Caco-2 (cell line): ENCODE data around the gene POLR2C. TPM values are rescaled to one million over a fixed set of nuclear protein-coding genes. Genes with fewer than 3 reads are reported as not detected.

ENCODE experiments used
- BruUV-seq: library from RNA; stranded (reverse); fragments of 400-500 nt; replicated peaks from 2 replicates; lab custom pipeline; 2021; lab: Mats Ljungman, UMichigan
- CTCF ChIA-PET: fragments of 300-600 bp; sonication (Branson Sonifier 250); formaldehyde crosslinking; loops from one replicate; lab custom pipeline; 2022; ENCODE audit warnings: antibody characterized with exemption; lab: Charles Lee
- POLR2A ChIA-PET: fragments of 300-600 bp; sonication (Branson Sonifier 250); formaldehyde crosslinking; loops from one replicate; lab custom pipeline; 2022; ENCODE audit warnings: antibody characterized with exemption; lab: Charles Lee
- DNase-seq, 2 experiments: peaks; one replicate each; pipeline versions ENCODE4 v3.0.0 to v3.0.0-alpha.2; 2020 to 2022
- H3K27me3 ChIP-seq: replicated peaks from 2 replicates; pipeline ENCODE4 v1.6.0; 2011; ENCODE audit warnings: low read length; ENCODE audit not compliant: control insufficient read depth, insufficient read depth
- H3K36me3 ChIP-seq: 2 replicates; pipeline ENCODE4 v1.5.1; 2011; ENCODE audit warnings: low read length; ENCODE audit not compliant: control insufficient read depth, insufficient read depth
- H3K4me1 ChIP-seq: fragments of 250-450 bp; sonication (Bioruptor Pico); 2 replicates; pipeline ENCODE4 v1.5.1; 2020; ENCODE audit warnings: mild to moderate bottlenecking
- H3K4me3 ChIP-seq: 2 replicates; pipeline ENCODE4 v1.5.1; 2011; ENCODE audit warnings: low read depth, mild to moderate bottlenecking, control low read depth, low read length
- H3K9me3 ChIP-seq: fragments of 250-450 bp; sonication (Bioruptor Pico); 2 replicates; pipeline ENCODE4 v1.5.1; 2020; ENCODE audit warnings: mild to moderate bottlenecking, moderate library complexity
- H3K27ac Mint-ChIP-seq: one replicate; pipeline ENCODE4 v1.8.0; 2022; ENCODE audit warnings: mixed read lengths; ENCODE audit not compliant: unreplicated experiment
- H3K27me3 Mint-ChIP-seq: one replicate; pipeline ENCODE4 v1.8.0; 2022; ENCODE audit warnings: mixed read lengths; ENCODE audit not compliant: insufficient read depth, unreplicated experiment
- H3K36me3 Mint-ChIP-seq: one replicate; pipeline ENCODE4 v1.8.0; 2022; ENCODE audit warnings: mild to moderate bottlenecking, mixed read lengths; ENCODE audit not compliant: insufficient read depth, unreplicated experiment
- H3K4me1 Mint-ChIP-seq: one replicate; pipeline ENCODE4 v1.8.0; 2022; ENCODE audit warnings: low read depth, mixed read lengths; ENCODE audit not compliant: unreplicated experiment
- H3K4me3 Mint-ChIP-seq: one replicate; pipeline ENCODE4 v1.8.0; 2022; ENCODE audit warnings: mild to moderate bottlenecking, moderate library complexity, mixed read lengths; ENCODE audit not compliant: unreplicated experiment
- H3K9me3 Mint-ChIP-seq: one replicate; pipeline ENCODE4 v1.8.0; 2022; ENCODE audit warnings: mixed read lengths; ENCODE audit not compliant: unreplicated experiment
- intact Hi-C: fragments of 100-400 bp; cut with micrococcal nuclease; formaldehyde crosslinking; loops from one replicate; pipeline ENCODE4 v1.10.0; 2022; ENCODE audit not compliant: unreplicated experiment
- total RNA-seq: library from RNA; stranded (reverse); gene quantifications from 2 replicates; pipeline ENCODE4 v1.2.3, GENCODE V29; 2022
- TF ChIP-seq, protein P1 (sequence below), 2 experiments: fragments of 200-600 bp in 1 of 2; IDR thresholded peaks; 1 replicate in 1 of 2; 2 replicates in 1 of 2; pipeline versions ENCODE4 v1.5.1 to v1.8.0; 2011 to 2022; ENCODE audit warnings: antibody characterized with exemption in 1 of 2, control low read depth in 1 of 2, inconsistent platforms in 1 of 2, low read depth in 1 of 2, low read length in 1 of 2, mild to moderate bottlenecking in 1 of 2, moderate library complexity in 1 of 2; ENCODE audit not compliant: insufficient read depth in 1 of 2, severe bottlenecking in 1 of 2, unreplicated experiment in 1 of 2

Gene POLR2C
- total RNA-seq, 1 experiment from 2014 or later = 100 TPM

DNA sequence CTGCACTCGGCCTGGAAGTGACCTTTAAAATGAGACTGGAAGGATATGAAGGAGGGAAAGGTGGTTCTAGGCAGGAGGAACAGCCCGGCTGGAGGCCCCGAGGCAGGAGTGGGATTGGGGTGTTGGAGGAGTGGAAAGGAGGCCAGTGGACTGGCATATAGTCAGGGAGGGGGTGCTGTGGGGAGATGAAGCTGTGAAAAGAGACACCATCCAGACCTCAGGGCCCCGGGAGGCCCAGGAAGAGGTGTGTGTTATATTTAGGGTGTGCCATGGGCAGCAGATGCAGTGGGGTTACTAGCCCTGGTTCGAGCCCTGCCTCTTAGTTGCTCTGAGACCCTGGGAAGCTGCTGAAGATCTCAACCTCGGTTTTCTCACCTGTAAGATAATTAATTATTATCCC, 42.7 kb downstream of the POLR2C start:
- no TSS peak for BruUV-seq
- Mint-ChIP-seq H3K4me3 (no peak overlapping the region), H3K9me3 (no peaks in the 10 kb centered on the region), H3K4me1 (peaks cover 10% of the 10 kb centered on the region), H3K27me3 (no peaks in the 10 kb centered on the region), H3K36me3 (no peaks in the 10 kb centered on the region), H3K27ac (no peak overlapping the region)
- intact Hi-C loops = no loop called here
- H3K36me3 ChIP-seq = no peaks in the 10 kb centered on the region
- TF ChIP-seq, protein P1, sequence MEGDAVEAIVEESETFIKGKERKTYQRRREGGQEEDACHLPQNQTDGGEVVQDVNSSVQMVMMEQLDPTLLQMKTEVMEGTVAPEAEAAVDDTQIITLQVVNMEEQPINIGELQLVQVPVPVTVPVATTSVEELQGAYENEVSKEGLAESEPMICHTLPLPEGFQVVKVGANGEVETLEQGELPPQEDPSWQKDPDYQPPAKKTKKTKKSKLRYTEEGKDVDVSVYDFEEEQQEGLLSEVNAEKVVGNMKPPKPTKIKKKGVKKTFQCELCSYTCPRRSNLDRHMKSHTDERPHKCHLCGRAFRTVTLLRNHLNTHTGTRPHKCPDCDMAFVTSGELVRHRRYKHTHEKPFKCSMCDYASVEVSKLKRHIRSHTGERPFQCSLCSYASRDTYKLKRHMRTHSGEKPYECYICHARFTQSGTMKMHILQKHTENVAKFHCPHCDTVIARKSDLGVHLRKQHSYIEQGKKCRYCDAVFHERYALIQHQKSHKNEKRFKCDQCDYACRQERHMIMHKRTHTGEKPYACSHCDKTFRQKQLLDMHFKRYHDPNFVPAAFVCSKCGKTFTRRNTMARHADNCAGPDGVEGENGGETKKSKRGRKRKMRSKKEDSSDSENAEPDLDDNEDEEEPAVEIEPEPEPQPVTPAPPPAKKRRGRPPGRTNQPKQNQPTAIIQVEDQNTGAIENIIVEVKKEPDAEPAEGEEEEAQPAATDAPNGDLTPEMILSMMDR (IDR thresholded peaks at IDR 0.05; ENCODE audit: insufficient read depth in 1 of 2, low read depth in 1 of 2, low read length in 1 of 2, severe bottlenecking in 1 of 2, unreplicated experiment in 1 of 2) = no peak
- H3K9me3 ChIP-seq = no peaks in the 10 kb centered on the region
- DNase-seq = no peak
- H3K4me1 ChIP-seq = peaks cover 6% of the 10 kb centered on the region
- CTCF ChIA-PET = interaction anchor here (0.7 kb wide), 1 partner anchor 10 kb away, joined by 7 read pairs; no protein-coding TSS in a partner anchor
- H3K27me3 ChIP-seq = no peaks in the 10 kb centered on the region
- H3K4me3 ChIP-seq = no peak overlapping the region
- POLR2A ChIA-PET = no interaction called here

DNA sequence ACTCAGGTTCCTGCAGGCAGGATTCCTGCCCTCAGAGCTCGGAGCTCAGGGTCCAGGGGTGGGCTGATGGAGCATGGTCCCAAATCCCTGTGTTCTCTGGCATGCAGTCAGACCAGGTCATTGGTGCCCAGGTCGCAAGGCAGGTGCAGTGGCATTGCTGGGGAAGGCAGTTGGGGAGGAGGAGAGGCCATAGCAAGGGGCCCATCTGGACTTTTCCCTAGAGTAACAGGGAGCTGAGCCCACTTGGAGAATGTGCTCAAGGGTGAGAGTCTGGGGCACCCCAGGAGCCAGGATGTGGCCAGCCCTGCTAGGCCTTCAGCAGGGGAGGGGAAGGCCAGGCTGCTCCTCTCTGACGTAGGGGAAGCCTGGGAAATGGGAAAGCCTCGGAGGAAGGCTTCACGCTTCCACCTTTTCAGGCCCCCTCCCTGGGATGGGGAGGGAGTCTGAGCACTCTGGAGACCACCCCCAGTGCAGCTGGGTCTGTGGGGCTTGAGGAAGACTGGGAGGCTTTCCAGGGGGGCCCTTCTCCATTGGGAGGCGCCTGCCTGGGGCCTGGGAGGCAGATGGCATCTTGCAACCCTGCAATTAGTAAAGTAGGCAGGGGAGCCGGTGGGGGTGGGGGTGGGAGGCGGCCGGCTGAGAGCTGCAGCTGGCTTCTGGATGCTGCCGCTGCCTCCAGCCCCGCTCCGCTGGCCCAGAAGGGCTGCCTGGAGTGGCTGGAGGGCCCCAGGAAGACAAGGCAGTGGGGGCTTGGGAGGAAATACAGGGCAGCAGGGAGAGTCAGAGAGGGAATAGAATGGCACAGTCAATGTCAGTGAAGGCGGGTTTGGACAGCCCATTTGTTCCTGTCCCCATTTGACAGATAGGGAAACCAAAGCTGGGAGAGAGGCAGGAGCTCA, 44.9 kb downstream of the POLR2C start:
- no peaks in the 10 kb centered on the region for H3K9me3 ChIP-seq
- ChIA-PET POLR2A (no interaction called here), CTCF (no interaction called here)
- peaks cover 11% of the 10 kb centered on the region for H3K4me1 ChIP-seq
- no peaks in the 10 kb centered on the region for H3K36me3 ChIP-seq
- H3K9me3 Mint-ChIP-seq = no peaks in the 10 kb centered on the region
- H3K4me3 Mint-ChIP-seq = no peak overlapping the region
- no peak for DNase-seq
- H3K27me3 ChIP-seq = no peaks in the 10 kb centered on the region
- TF ChIP-seq, protein P1 (IDR thresholded peaks at IDR 0.05; ENCODE audit: insufficient read depth in 1 of 2, low read depth in 1 of 2, low read length in 1 of 2, severe bottlenecking in 1 of 2, unreplicated experiment in 1 of 2) = no peak
- H3K4me3 ChIP-seq = no peak overlapping the region
- peaks cover 11% of the 10 kb centered on the region for H3K4me1 Mint-ChIP-seq
- no peaks in the 10 kb centered on the region for H3K36me3 Mint-ChIP-seq
- intact Hi-C loops = no loop called here
- no peaks in the 10 kb centered on the region for H3K27me3 Mint-ChIP-seq
- no TSS peak for BruUV-seq
- no peak overlapping the region for H3K27ac Mint-ChIP-seq

DNA sequence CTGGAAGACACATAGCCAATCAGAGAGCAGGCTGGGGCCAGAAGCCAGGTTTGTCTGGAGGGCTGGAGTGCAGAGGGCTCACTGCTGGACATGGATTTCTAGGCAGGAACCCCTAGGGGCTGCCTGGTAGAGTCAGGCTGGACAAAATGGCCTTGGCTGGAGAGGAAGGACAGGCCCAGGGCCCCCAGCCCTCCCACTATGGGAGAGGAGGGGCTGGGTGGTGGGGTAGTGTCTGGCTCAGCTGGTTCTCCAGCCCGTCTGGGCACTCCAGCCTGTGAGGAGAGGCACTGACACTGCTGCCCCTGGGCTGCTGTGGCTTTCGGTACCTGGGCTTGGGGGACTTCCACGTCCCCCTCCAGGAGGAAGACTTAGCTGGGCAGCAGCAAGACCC, 45.6 kb downstream of the POLR2C start:
- POLR2A ChIA-PET = no interaction called here
- CTCF ChIA-PET = no interaction called here
- H3K36me3 ChIP-seq = no peaks in the 10 kb centered on the region
- H3K9me3 ChIP-seq = no peaks in the 10 kb centered on the region
- BruUV-seq = no TSS peak
- no peak overlapping the region for H3K4me3 ChIP-seq
- peaks cover 14% of the 10 kb centered on the region for H3K4me1 ChIP-seq
- Mint-ChIP-seq H3K9me3 (no peaks in the 10 kb centered on the region), H3K27me3 (no peaks in the 10 kb centered on the region), H3K27ac (no peak overlapping the region), H3K4me3 (no peak overlapping the region), H3K36me3 (no peaks in the 10 kb centered on the region), H3K4me1 (peaks cover 8% of the 10 kb centered on the region)
- TF ChIP-seq, protein P1 (IDR thresholded peaks at IDR 0.05; ENCODE audit: insufficient read depth in 1 of 2, low read depth in 1 of 2, low read length in 1 of 2, severe bottlenecking in 1 of 2, unreplicated experiment in 1 of 2) = no peak
- intact Hi-C loops = no loop called here
- H3K27me3 ChIP-seq = no peaks in the 10 kb centered on the region
- no peak for DNase-seq
